ENCODE measurements around the gene PGAP3.

- TF ChIP-seq, protein P1, sequence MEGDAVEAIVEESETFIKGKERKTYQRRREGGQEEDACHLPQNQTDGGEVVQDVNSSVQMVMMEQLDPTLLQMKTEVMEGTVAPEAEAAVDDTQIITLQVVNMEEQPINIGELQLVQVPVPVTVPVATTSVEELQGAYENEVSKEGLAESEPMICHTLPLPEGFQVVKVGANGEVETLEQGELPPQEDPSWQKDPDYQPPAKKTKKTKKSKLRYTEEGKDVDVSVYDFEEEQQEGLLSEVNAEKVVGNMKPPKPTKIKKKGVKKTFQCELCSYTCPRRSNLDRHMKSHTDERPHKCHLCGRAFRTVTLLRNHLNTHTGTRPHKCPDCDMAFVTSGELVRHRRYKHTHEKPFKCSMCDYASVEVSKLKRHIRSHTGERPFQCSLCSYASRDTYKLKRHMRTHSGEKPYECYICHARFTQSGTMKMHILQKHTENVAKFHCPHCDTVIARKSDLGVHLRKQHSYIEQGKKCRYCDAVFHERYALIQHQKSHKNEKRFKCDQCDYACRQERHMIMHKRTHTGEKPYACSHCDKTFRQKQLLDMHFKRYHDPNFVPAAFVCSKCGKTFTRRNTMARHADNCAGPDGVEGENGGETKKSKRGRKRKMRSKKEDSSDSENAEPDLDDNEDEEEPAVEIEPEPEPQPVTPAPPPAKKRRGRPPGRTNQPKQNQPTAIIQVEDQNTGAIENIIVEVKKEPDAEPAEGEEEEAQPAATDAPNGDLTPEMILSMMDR (conservative IDR thresholded peaks at IDR 0.05; ENCODE audit: low read depth, low read length) = no peak
- TF ChIP-seq NFE2L2 (IDR thresholded peaks at IDR 0.05; ENCODE audit: low read depth, low read length) (no peak), POLR2A (IDR thresholded peaks at IDR 0.05; ENCODE audit: low read depth, low read length) (no peak), SMC3 (IDR thresholded peaks at IDR 0.05; ENCODE audit: low read depth, low read length) (no peak)
Measured at GRCh38 chr17:39629898-39630297, 58.0 kb downstream of the PGAP3 start.

Measured in IMR-90 (cell line).